ENCODE measurements around the gene SHISA6.

The SHISA6 gene

GRCh38 chr17:11446316-11446715 lies 205.3 kb downstream of the SHISA6 start:
- DNase-seq (ENCODE audit: low read depth in 2 of 2), result no peak

GRCh38 chr17:11454096-11454495 lies 213.1 kb downstream of the SHISA6 start:
- DNase-seq (ENCODE audit: low read depth in 2 of 2), result no peak

- no peak for DNase-seq (ENCODE audit: low read depth in 2 of 2)
These were observed 217.3 kb downstream of the SHISA6 start for GRCh38 chr17:11458279-11458678.

- no peak for DNase-seq (ENCODE audit: low read depth in 2 of 2)
These were observed 218.9 kb downstream of the SHISA6 start for GRCh38 chr17:11459861-11460331.

GRCh38 chr17:11461993-11462548 lies 221.1 kb downstream of the SHISA6 start:
- no peak for DNase-seq (ENCODE audit: low read depth in 2 of 2)

GRCh38 chr17:11467639-11468038 lies 226.6 kb downstream of the SHISA6 start:
- DNase-seq (ENCODE audit: low read depth in 2 of 2), result no peak

- DNase-seq (ENCODE audit: low read depth in 2 of 2), result no peak
These were observed 244.5 kb downstream of the SHISA6 start for GRCh38 chr17:11485336-11486100.

GRCh38 chr17:11486101-11486867 lies 245.3 kb downstream of the SHISA6 start:
- DNase-seq (ENCODE audit: low read depth in 2 of 2), result no peak

- no peak for DNase-seq (ENCODE audit: low read depth in 2 of 2)
These were observed 245.9 kb downstream of the SHISA6 start for GRCh38 chr17:11486868-11487310.

- no peak for DNase-seq (ENCODE audit: low read depth in 2 of 2)
These were observed 246.5 kb downstream of the SHISA6 start for GRCh38 chr17:11487469-11487868.

- no peak for DNase-seq (ENCODE audit: low read depth in 2 of 2)
These were observed 247.4 kb downstream of the SHISA6 start for GRCh38 chr17:11488407-11488806.

GRCh38 chr17:11490171-11490755 lies 249.2 kb downstream of the SHISA6 start:
- DNase-seq (ENCODE audit: low read depth in 2 of 2), result no peak

GRCh38 chr17:11492511-11492910 lies 251.5 kb downstream of the SHISA6 start:
- DNase-seq (ENCODE audit: low read depth in 2 of 2), result no peak

- no peak for DNase-seq (ENCODE audit: low read depth in 2 of 2)
These were observed 252.9 kb downstream of the SHISA6 start for GRCh38 chr17:11493936-11494335.

- no peak for DNase-seq (ENCODE audit: low read depth in 2 of 2)
These were observed 254.6 kb downstream of the SHISA6 start for GRCh38 chr17:11495613-11496012.

- DNase-seq (ENCODE audit: low read depth in 2 of 2), result no peak
These were observed 258.9 kb downstream of the SHISA6 start for GRCh38 chr17:11499881-11500280.

- no peak for DNase-seq (ENCODE audit: low read depth in 2 of 2)
These were observed 262.5 kb downstream of the SHISA6 start for GRCh38 chr17:11503308-11504035.

GRCh38 chr17:11506635-11507034 lies 265.6 kb downstream of the SHISA6 start:
- DNase-seq (ENCODE audit: low read depth in 2 of 2), result no peak

- no peak for DNase-seq (ENCODE audit: low read depth in 2 of 2)
These were observed 270.7 kb downstream of the SHISA6 start for GRCh38 chr17:11511696-11512095.

- no peak for DNase-seq (ENCODE audit: low read depth in 2 of 2)
These were observed 273.6 kb downstream of the SHISA6 start for GRCh38 chr17:11514565-11514964.

GRCh38 chr17:11514981-11515680 lies 274.1 kb downstream of the SHISA6 start:
- no peak for DNase-seq (ENCODE audit: low read depth in 2 of 2)
